Astrocyte (in vitro differentiated cells and primary cell): ENCODE measurements around the gene CATSPER4.

Experiments used
- EZH2 ChIP-seq: IDR thresholded peaks from 2 replicates; pipeline ENCODE4 v1.6.1; 2012; ENCODE audit warnings: mild to moderate bottlenecking, low read length, inconsistent platforms; ENCODE audit not compliant: insufficient read depth
- TF ChIP-seq, protein P1 (sequence below): IDR thresholded peaks from 2 replicates; pipeline ENCODE4 v1.5.1; 2011; ENCODE audit warnings: low read depth, mild to moderate bottlenecking, inconsistent platforms, low read length, moderate library complexity; ENCODE audit not compliant: insufficient read depth

DNA sequence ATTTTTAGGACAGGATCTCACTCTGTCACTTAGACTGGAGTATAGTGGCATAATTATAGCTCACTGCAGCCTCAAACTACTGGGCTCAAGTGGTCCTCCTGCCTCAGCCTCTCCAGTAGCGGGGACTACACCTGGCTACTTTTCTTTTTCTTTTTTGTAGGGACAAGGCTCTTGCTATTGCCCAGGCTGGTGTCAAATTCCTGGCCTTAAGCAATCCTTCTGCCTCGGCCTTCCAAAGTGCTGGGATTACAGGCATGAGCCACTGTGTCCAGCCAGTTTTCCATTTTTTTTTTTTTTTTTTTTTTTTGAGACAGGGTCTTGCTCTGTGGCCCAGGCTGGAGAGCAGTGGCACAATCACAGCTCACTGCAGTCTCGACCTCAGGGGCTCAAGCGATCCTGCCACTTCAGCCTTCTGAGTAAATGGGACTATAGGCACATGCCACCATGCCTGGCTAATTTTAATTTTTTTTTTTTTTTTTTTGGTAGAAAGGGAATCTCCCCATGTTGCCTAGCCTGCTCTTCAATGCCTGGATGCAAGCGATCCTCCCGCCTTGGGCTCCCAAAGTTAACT is 23.0 kb downstream of the CATSPER4 start:
- TF ChIP-seq, protein P1, sequence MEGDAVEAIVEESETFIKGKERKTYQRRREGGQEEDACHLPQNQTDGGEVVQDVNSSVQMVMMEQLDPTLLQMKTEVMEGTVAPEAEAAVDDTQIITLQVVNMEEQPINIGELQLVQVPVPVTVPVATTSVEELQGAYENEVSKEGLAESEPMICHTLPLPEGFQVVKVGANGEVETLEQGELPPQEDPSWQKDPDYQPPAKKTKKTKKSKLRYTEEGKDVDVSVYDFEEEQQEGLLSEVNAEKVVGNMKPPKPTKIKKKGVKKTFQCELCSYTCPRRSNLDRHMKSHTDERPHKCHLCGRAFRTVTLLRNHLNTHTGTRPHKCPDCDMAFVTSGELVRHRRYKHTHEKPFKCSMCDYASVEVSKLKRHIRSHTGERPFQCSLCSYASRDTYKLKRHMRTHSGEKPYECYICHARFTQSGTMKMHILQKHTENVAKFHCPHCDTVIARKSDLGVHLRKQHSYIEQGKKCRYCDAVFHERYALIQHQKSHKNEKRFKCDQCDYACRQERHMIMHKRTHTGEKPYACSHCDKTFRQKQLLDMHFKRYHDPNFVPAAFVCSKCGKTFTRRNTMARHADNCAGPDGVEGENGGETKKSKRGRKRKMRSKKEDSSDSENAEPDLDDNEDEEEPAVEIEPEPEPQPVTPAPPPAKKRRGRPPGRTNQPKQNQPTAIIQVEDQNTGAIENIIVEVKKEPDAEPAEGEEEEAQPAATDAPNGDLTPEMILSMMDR: no peak
- TF ChIP-seq EZH2: no peak
